Embryonic facial prominence (tissue), 1 donor: ENCODE data around the gene ARL10.

Source experiments
- DNase-seq: peaks from one replicate; pipeline ENCODE4 v3.0.0-alpha.2; 2016; ENCODE audit errors: extremely low spot score

Gene ARL10

DNA sequence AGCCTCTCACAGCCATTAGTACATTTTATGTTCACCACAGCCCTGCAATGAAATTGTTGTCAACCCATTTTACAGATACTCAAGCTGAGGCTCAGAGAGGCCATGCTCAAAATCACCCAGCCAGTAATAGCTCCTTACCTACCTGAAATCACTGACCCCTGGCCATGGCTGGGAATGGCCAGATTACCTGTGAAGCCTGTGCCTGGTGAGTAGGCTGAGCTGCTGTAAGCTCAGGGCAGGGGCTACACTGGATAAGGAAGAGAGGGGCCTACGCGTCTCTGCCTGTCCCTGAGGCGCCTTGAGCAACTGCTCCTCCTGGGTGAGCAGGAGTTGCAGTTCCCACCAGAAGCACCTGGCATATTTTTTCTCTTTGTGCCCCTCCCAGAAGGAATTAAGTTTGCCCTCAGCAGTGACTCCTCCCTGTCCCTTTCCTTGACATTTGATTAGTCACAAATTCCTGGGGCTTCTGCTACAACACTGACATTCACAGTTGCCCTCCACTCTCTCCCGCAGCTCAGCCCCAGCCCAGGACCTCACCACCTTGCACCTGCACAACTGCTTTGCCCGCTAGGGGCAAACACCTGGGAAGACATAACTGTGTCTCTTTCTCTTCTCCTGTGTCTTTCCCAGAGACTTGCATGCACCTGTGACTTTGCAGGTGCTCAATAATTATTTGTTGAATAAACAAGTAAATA, 45.3 kb downstream of the ARL10 start:
- DNase-seq, result no peak

DNA sequence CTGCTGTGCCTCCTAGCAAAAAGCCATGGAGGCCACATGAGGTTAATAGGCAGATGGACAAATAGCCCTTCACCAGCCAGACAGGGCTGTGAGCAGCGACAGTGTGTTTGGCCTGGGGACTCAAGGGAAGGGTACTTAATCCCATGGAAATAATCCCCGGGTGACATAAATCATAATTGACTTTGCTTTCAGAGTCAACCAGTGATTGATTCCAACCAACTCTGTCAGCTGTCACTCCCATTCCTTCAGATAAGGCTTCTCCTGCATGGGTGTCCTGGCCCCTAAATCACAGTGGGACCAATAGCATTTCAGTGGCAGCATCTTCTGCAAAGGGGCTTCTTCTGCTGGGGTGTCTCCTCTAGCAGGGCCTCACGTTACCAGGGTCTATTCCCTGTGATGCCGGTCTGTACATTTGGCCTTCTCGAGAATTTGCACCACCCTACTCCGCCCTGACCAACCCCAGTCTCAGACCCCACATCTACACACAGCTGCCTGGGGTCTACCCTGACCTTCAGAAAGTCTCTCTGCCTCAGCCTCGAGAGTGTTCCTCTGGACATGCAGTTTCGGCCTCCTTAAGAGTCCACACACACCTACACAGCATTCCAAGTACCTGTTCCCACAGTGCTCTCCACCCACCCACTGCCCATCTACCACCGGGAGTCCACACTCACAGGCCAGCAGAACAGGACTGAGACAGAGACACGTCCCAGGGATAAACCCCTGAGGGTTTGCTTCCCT, 47.4 kb downstream of the ARL10 start:
- no peak for DNase-seq

- no peak for DNase-seq
Observed at GRCh38 chr5:176413255-176413565, 47.9 kb downstream of the ARL10 start.

DNA sequence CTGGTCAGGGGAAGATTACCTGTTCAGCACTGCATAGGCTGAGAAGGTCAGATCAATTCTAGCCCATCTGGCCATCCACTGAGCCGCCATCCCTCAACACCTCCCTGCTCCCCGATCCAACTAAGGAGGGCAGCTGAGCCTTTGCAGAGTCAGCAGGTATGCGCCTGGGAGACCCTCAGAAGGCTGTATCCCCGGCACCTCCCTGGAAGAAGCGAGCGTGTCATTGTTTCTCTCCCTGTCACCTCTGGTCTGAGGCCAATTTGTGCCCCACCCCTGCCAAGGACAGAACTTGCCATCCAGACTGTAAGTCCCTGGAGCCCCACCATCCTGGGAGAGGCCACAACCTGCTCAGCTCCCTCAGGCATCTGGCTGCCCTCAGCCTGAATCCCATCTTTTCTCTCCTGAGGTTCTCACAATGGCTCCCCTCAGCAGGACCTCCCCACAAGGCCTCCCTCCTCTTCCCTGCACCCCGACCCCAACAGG, 48.5 kb downstream of the ARL10 start:
- DNase-seq, result no peak

- DNase-seq, result no peak
Observed at GRCh38 chr5:176414704-176415103, 49.4 kb downstream of the ARL10 start.

DNA sequence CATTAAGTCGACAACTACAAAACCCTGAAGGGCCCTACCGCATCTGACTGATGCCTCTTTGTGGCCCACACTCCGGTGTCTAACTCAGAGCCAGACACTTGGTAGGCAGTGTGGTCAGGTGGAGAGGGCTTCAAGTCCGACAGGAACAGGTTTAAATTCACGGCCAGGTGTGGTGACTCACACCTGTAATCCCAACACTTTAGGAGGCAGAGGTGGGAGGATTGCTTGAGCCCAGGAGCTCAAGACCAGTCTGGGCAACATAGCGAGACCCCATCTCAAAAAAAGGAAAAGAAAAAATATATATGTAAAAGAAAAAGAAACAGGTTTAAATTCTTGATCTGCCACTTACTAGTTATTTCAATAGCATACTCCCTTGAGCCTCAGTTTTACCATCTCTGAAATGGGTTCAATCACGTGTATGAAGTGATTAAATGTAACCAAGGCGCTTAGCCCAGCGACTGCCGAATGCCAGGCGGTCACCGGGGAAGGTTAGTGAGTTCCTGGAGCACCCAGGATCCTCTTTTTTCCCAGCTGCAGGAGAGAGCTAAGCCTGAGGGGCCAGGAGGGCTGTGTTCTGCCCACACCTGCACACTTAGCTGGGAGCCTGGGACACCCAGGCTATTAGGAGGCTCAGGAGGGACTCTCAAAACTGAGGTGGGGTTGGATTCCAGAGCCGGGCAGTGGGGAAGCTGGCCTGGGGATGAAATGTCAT, 50.1 kb downstream of the ARL10 start:
- DNase-seq, result no peak

DNA sequence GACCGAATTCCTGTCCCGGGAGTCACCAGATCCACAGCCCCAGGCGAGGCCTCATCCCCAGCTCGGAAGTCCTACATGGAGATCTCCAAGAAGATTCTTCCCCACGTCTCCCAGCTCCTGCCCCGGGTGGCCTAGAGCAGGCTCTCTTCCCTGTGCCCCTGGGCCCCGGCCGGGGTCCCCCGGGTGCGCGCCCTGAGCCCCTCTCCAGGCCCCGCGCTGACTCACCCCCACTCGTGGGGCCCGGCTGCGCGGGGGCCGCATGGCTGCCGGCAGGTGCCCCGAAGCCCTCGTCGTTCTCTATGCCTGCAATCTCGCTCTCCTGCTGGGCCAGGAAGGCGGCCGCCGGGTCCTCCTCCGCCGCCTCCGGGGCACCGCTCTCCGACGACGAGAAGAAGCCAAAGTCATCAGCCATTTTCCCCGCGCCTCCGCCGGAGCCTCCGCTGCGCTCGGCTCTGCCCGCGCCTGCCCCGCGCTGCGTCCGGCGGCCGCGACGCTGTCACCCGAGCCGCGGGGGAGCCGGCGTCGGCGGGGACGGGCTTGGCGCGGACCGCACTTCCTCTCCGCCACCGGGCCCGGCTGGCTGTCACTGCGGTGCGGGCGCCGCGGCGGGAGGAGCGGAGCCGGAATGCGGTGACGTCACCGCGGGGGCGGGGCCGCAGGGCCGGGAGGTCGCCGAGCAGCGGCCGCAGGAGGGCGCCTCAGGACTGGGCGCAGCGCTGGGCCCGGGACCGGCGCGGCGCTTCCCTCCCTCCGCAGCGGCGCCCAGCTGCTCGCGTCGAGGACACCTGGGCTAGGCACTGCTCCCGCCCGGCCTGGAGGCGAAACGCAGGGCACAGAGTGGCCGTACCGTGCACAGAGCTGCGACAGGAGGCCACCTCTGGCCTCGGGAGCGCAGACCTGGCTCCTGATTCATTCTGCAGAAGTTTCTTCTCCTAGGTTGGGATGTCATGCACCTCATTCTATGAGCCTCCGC, 51.0 kb downstream of the ARL10 start, which contains the start of gene CLTB:
TSS of gene CLTB (minus strand) at position 588 of the 973 bp plus-strand sequence. CDS start at position 412, 176 bp downstream.
- peak; percentile 71 for DNase-seq

DNA sequence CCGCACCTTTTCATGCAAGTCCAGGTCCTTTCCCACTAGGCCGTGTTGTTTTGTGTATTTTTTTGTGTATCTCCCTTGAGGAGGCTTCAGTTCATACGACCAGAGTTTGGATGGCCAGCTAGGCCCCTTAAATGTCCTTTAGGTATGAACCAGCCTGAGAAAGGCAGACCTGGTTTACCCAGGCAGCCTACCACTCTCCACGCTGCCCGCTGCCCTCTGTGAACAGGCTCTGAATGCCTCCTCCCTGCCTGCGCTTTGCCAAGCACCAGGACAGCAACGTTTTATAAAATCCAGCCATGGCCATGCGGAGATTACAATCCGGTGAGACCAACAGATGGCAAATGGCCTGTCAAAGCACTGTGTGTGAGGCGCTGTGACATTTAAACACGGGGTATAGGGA, 51.7 kb downstream of the ARL10 start:
- no peak for DNase-seq

- DNase-seq, result no peak
Observed at GRCh38 chr5:176418251-176418650, 53.0 kb downstream of the ARL10 start.

- DNase-seq, result no peak
Observed at GRCh38 chr5:176420086-176420485, 54.8 kb downstream of the ARL10 start.

DNA sequence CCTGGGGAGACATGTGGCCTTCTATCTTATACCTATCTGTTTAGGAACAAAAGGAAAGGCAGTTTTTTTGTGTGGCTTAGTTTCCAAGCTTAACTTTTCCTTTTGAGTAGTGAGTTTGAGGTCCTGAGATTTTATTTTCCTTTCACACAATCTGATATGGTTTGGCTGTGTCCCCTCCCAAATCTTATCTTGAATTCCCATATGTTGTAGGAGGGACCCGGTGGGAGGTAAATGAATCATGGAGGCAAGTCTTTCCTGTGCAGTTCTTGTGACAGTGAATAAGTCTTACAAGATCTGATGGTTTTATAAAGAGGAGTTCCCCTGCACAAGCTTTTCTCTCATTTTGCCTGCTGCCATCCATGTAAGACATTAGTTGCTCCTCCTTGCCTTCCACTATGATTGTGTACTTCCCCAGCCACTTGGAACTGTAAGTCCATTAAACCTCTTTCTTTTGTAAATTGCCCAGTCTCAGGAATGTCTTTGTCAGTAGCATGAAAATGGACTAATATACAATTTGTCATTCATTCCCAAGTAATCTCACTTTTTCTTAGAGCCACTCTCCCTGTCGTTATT, 55.8 kb downstream of the ARL10 start:
- DNase-seq, result no peak

DNA sequence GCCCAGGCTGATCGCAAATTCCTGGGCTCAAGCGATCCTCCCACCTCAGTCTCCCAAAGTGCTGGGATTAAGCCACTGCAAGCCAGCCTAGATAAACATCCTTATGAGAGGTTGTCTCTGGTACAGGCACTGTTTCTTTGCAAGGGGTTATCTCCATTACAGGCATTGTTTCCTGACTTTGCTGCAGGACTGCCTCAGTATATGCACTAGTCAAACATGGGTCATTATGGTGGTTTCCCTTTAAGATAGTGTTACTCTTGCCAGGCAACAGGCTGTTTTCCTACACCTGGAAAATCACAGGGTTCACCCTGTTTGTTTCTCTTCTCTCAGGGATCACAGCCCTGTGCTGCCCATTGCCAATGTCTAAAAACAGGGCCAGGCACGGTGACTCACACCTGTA, 58.9 kb downstream of the ARL10 start:
- DNase-seq, result no peak

GRCh38 chr5:176425138-176425537, 59.9 kb downstream of the ARL10 start:
- DNase-seq, result no peak

- no peak for DNase-seq
Observed at GRCh38 chr5:176425791-176426190, 60.5 kb downstream of the ARL10 start.

DNA sequence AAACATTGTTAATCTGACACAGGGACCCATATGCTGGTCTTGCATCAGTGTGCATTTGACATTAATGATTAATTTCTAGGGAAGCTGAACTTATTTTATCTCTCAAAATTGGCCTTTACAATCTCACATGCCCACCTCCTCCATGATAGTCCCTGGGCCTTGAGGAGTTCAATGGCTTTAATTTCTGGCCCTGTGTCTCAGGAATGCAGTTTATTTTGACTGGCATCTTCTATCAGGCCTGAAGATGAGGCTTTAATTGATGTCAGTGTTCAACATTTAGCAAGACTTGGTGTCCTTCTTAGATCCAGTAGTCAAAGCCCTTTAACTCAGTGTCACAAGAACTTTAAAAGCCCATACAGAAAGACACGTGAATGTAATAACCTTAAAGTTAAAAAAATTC, 61.6 kb downstream of the ARL10 start:
- DNase-seq, result no peak

DNA sequence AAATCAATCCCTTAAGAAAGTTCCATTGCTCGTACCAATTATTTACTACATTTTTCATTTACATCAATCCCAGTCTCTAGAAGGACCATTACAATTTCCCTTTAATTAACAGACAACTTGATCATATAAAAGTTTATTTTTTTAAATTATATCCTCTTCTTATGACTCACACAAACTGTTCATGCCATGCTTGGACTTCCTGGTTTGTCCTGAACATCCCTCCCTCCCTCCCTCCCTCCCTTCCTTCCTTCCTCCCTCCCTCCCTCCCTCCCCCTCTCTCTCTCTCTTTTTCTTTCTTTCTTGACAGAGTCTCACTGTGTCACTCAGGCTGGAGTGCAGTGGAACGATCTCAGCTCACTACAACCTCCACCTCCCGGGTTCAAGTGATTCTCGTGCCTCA, 62.7 kb downstream of the ARL10 start:
- no peak for DNase-seq

GRCh38 chr5:176429972-176430371, 64.7 kb downstream of the ARL10 start:
- no peak for DNase-seq
